Renal cortex interstitium (tissue), 15 donors: ENCODE measurements around the gene GPR176. TPM values are rescaled to one million over a fixed set of nuclear protein-coding genes. Genes with fewer than 3 reads are reported as not detected.

Source experiments
- DNase-seq, 11 donors: peaks; one replicate each; pipeline ENCODE4 v3.0.0-alpha.2; 2013; ENCODE audit warnings: low read depth in 9 of 11, low spot score in 4 of 11; ENCODE audit errors: extremely low read depth in 1 of 11
- long read RNA-seq, 16 experiments: transcript quantifications; one replicate each; lab custom pipeline, GENCODE V29; 2026
- polyA plus RNA-seq, 3 donors: library from polyadenylated mRNA; unstranded; fragments of 120-200 nt; gene quantifications; one replicate each; pipeline ENCODE4 v1.2.1, GENCODE V29; 2013; ENCODE audit not compliant: insufficient read length in 3 of 3

Gene GPR176, protein sequence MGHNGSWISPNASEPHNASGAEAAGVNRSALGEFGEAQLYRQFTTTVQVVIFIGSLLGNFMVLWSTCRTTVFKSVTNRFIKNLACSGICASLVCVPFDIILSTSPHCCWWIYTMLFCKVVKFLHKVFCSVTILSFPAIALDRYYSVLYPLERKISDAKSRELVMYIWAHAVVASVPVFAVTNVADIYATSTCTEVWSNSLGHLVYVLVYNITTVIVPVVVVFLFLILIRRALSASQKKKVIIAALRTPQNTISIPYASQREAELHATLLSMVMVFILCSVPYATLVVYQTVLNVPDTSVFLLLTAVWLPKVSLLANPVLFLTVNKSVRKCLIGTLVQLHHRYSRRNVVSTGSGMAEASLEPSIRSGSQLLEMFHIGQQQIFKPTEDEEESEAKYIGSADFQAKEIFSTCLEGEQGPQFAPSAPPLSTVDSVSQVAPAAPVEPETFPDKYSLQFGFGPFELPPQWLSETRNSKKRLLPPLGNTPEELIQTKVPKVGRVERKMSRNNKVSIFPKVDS
- polyA plus RNA-seq, result 10 to 100 TPM; 15.0 to 17.1 (median 15.2) TPM
- long read RNA-seq, donor 1, transcript GPR176-205 (3 exons, 2,816 nt), result major isoform, 7 of 12 reads
- long read RNA-seq, donor 1, partial matches to known transcripts, result 5 of 12 reads
- long read RNA-seq, donor 1, other reads (novel, unspliced or antisense), result 0 of 12 reads
- long read RNA-seq, donor 2, partial matches to known transcripts, result 0 of 2 reads
- long read RNA-seq, donor 2, other reads (novel, unspliced or antisense), result 0 of 2 reads
- long read RNA-seq, donor 3, partial matches to known transcripts, result 67 of 76 reads
- long read RNA-seq, donor 3, other reads (novel, unspliced or antisense), result 6 of 76 reads
- long read RNA-seq, donor 4, partial matches to known transcripts, result 0 of 1 reads
- long read RNA-seq, donor 4, other reads (novel, unspliced or antisense), result 0 of 1 reads
- long read RNA-seq, donor 5, result 0 reads
- long read RNA-seq, donor 6, partial matches to known transcripts, result 0 of 3 reads
- long read RNA-seq, donor 6, other reads (novel, unspliced or antisense), result 0 of 3 reads
- long read RNA-seq, donor 7, partial matches to known transcripts, result 8 of 9 reads
- long read RNA-seq, donor 7, other reads (novel, unspliced or antisense), result 0 of 9 reads
- long read RNA-seq, donor 8, result 0 reads
- long read RNA-seq, donor 9, partial matches to known transcripts, result 0 of 1 reads
- long read RNA-seq, donor 9, other reads (novel, unspliced or antisense), result 0 of 1 reads
- long read RNA-seq, donor 10, partial matches to known transcripts, result 0 of 1 reads
- long read RNA-seq, donor 10, other reads (novel, unspliced or antisense), result 0 of 1 reads
- long read RNA-seq, donor 11, transcript GPR176-205 (3 exons, 2,816 nt), result major isoform, 5 of 5 reads
- long read RNA-seq, donor 11, partial matches to known transcripts, result 0 of 5 reads
- long read RNA-seq, donor 11, other reads (novel, unspliced or antisense), result 0 of 5 reads
- long read RNA-seq, donor 12, result 0 reads
- long read RNA-seq, donor 13, result 0 reads
- long read RNA-seq, donor 14, partial matches to known transcripts, result 0 of 3 reads
- long read RNA-seq, donor 14, other reads (novel, unspliced or antisense), result 0 of 3 reads
- long read RNA-seq, donor 15, partial matches to known transcripts, result 0 of 1 reads
- long read RNA-seq, donor 15, other reads (novel, unspliced or antisense), result 0 of 1 reads
- long read RNA-seq, donor 16, transcript GPR176-205 (3 exons, 2,816 nt), result major isoform, 9 of 9 reads
- long read RNA-seq, donor 16, partial matches to known transcripts, result 0 of 9 reads
- long read RNA-seq, donor 16, other reads (novel, unspliced or antisense), result 0 of 9 reads

DNA sequence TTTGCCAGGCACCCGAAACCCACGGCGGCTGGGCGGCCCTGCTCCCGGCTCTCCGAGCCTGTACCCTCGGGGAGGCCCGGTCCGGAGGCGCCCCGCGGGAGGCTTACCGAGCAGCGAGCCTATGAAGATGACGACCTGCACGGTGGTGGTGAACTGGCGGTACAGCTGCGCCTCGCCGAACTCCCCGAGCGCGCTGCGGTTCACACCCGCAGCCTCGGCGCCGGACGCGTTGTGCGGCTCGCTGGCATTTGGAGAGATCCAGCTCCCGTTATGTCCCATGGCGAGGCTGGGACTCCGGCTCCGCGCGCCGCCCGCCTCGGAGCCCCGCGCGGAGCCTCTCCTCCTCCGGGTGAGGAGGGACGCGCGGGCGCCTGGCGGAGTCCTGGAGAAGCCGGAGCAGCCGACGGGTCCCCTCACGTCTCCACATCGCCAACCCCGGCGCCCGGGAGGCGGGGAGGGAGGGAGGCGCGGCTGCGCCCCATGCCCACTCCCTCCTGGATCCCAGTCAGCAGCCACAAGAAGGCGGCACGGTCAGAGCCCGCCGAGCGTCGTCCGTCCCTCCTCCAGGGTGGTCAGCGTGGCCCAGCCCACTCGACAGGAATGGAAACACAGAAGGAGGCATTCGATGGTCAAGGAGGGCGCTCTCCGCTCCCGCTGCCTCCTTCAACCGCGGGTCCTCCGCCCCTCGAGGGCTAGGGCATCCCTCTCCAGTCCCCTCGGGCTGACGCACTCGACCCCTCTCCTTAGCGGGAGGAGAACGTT is at the start of gene GPR176:
Gene GPR176 (minus strand): TSS at position 519 of the 762 bp plus-strand sequence. CDS start 240 bp downstream, at position 279.
- DNase-seq, result peak in 4 of 11 donors; percentile 37 to 44 (median 42)

GRCh38 chr15:39969002-39969394 is 48.9 kb upstream of the GPR176 start:
- DNase-seq, result no peak

- DNase-seq, result no peak
These were observed 48.4 kb upstream of the GPR176 start for GRCh38 chr15:39968273-39969001.

DNA sequence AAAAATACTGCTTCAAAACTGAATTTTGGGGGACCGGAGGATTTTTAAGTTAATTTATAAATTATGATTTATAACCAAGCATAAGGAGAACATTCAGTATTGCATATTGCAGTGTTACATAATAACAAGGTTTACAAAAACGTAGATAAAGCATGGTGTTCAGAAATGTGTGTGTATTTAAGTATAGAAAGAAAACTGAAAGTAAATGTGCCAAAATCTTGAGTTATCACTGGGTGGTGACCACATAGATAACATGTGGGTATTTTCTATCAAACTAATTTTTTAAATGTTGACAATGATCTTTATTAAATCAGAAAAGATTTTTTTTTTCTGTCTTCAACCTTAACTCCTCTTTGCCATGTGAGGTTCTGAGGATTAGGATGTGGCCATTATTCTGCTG is 46.5 kb upstream of the GPR176 start:
- DNase-seq, result no peak

- DNase-seq, result no peak
These were observed 43.7 kb upstream of the GPR176 start for GRCh38 chr15:39963786-39964185.

DNA sequence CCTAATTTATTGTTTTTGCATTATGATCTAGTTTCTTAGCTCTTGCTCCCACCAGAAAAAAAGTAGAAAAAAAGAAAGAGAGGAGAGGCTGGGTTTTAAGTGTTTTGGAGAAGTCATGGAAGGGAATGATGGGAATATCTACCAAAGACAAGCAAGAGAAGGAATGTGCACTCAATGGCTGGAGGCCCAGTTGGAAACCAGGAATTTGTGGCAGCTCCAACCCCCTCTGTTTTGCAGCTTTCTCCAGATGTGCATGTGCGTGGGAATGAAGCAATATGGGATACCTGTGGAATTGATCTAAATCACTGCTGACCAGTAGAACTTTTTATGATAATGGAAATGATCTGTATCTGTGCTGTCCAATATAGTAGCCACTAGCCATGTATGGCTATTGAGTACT is 41.0 kb upstream of the GPR176 start:
- DNase-seq, result no peak

DNA sequence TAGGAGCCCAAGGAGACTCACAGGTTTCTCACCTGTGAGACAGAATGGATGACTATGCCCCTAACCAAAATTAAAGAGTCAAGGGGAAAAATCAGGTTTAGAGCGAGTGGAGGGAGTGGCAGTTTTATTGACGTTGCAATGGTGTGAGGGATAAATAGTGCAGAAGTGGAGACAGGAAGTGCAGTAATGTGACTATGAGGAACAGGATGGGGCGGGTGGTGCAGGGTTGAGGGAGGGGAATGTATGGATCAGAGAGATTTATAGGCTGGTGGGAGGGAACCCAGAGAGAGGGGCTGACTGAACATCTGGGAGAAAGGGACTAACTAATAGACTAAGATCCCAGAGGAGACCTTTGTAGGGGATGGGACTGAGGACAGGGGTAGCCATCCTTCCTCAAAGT is 40.3 kb upstream of the GPR176 start:
- DNase-seq, result no peak

GRCh38 chr15:39959411-39959810 is 39.3 kb upstream of the GPR176 start:
- DNase-seq, result no peak

- no peak for DNase-seq
These were observed 37.4 kb upstream of the GPR176 start for GRCh38 chr15:39957481-39957880.

GRCh38 chr15:39953521-39953920 is 33.5 kb upstream of the GPR176 start:
- DNase-seq, result no peak

DNA sequence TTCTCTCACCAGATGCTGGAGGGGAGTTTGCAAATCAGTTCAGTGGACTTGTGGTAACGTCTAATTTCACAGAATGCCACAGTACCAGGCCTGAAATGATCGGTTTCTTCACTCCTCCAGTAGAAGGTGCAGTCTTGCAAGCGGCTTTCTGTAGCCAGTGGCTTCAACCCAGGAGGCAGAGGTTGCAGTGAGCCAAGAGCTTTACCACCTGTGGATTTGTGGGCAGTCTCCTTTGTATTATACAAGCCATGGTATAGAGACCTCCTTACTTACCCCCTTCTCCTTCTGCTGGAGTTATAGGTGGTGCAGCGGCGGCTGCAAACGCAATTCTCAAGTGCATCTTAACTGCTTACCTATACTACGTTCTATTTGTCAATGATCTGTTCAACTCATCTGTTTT is 31.5 kb upstream of the GPR176 start:
- DNase-seq, result no peak

- no peak for DNase-seq
These were observed 28.8 kb upstream of the GPR176 start for GRCh38 chr15:39948817-39949216.

GRCh38 chr15:39947401-39948197 is 27.5 kb upstream of the GPR176 start:
- no peak for DNase-seq

DNA sequence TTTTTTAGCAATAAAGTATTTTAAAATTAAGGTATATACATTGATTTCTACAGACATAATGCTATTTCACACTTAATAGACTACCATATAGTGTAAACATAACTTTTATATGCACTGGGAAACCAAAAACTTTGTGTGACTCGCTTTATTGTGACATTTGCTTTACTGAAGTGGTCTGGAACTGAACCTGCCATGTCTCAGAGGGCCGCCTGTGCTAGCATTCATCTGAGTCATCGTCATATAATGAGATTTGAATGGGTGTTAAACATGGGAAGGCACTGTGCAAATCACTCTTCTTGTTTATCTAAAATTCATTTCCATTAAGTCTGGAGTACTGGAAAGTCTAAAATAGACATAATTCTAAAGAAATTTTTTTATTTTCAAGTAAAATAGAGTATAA is 26.8 kb upstream of the GPR176 start:
- DNase-seq, result no peak

DNA sequence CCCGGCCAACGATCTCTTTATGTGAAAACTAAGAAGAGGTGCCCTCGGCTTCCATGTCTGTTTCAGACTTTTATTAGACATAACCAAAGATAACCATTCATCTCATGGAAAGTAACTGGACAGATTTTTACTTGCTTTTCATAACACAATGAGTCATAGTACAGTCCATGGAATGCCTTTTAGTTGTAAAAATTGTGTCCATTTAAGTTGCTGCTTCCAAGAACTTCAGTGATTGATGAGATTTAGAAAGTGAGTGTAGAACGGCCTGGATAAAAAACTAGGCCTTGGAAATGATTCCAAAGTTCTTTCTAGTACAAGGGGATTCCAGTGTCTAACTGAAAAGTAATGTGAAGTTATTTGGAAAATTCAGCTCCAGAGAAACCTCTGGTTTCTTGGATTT is 24.7 kb upstream of the GPR176 start:
- DNase-seq, result peak in 3 of 11 donors; percentile 15 to 25 (median 24)

DNA sequence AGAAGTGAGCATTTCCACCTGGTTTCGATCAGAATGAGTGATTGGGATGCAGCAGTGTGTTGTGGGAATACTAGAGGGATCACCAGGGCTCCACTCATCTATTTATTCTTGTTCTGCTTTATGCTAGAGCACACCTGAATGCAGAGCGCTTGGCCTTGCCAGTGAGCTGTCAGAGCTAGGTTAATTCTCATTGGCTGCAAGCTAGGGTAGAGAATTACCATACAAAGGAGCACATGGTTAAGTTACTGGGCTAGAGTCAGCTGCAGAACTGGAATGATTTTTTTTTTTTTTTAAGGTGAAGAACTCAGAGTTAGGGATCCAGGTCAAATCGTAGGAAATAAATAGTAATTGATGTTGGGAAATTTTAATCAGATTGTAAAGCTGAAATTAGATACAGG is 22.7 kb upstream of the GPR176 start:
- DNase-seq, result no peak
